ENCODE results near the gene ARSI. TPM values are rescaled to one million over a fixed set of nuclear protein-coding genes. Genes with fewer than 3 reads are reported as not detected.

The ARSI gene
- total RNA-seq, 1 experiment from 2014 or later = 5.9 TPM

DNA sequence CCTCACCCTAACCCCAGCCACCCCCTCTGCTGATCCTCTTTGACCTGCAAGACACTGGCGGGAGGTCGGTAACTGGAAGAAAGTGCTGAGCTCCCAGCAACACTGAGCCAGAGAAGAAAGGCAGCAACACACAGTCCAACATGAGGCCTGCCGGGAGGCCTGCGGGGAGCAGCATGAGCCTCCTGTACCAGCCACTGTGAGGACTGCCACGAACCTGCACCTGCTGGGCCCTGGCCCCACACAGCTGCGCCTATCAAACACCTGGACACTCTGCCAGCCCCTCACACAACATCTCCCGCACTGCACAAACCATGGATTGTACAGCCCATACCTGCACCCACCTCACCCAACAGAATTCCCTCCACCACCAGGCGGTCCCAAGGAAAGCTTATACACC, 31.4 kb downstream of the ARSI start (continued):
- TF ChIP-seq, protein P1, sequence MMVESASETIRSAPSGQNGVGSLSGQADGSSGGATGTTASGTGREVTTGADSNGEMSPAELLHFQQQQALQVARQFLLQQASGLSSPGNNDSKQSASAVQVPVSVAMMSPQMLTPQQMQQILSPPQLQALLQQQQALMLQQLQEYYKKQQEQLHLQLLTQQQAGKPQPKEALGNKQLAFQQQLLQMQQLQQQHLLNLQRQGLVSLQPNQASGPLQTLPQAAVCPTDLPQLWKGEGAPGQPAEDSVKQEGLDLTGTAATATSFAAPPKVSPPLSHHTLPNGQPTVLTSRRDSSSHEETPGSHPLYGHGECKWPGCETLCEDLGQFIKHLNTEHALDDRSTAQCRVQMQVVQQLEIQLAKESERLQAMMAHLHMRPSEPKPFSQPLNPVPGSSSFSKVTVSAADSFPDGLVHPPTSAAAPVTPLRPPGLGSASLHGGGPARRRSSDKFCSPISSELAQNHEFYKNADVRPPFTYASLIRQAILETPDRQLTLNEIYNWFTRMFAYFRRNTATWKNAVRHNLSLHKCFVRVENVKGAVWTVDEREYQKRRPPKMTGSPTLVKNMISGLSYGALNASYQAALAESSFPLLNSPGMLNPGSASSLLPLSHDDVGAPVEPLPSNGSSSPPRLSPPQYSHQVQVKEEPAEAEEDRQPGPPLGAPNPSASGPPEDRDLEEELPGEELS (CRISPR knock-in tag; IDR thresholded peaks at IDR 0.05) = no peak
- no peak for TF ChIP-seq MYBL2 (CRISPR knock-in tag; IDR thresholded peaks at IDR 0.05)
- TF ChIP-seq EMX1 (CRISPR knock-in tag; IDR thresholded peaks at IDR 0.05) = no peak
- TF ChIP-seq, protein P2, sequence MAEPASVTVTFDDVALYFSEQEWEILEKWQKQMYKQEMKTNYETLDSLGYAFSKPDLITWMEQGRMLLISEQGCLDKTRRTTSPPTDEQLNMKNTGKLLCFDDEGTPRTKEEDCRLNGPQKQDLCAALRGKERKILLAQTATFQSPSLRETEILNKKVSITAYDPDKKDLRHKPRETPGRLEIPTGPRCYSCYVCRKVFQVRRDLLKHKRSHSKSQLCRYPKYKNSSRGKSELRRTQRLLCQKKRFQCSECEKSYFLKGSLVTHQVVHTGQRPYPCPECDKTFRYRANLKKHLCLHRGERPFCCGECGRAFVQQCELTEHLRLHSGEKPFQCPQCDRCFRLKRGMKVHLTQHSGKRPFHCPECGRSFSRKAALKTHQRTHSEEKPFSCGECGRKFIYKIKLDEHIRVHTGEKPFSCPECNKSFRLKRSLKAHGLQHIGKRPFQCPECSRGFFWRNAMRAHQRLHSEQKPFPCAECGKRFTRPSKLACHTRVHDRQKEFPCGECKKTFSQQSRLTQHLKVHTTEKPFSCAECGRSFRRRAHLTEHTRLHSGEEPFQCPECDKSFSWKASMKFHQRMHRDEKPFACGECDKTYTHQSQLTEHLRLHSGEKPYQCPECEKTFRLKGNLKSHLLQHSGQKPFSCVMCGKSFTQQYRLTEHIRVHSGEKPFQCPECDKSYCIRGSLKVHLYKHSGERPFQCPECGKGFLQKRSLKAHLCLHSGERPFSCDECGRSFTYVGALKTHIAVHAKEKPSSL (CRISPR knock-in tag; conservative IDR thresholded peaks at IDR 0.05) = no peak
- no peak for TF ChIP-seq ATF1 (CRISPR knock-in tag; IDR thresholded peaks at IDR 0.05)
- TF ChIP-seq FOXP1 (CRISPR knock-in tag; IDR thresholded peaks at IDR 0.05; ENCODE audit: borderline replicate concordance) = no peak

DNA sequence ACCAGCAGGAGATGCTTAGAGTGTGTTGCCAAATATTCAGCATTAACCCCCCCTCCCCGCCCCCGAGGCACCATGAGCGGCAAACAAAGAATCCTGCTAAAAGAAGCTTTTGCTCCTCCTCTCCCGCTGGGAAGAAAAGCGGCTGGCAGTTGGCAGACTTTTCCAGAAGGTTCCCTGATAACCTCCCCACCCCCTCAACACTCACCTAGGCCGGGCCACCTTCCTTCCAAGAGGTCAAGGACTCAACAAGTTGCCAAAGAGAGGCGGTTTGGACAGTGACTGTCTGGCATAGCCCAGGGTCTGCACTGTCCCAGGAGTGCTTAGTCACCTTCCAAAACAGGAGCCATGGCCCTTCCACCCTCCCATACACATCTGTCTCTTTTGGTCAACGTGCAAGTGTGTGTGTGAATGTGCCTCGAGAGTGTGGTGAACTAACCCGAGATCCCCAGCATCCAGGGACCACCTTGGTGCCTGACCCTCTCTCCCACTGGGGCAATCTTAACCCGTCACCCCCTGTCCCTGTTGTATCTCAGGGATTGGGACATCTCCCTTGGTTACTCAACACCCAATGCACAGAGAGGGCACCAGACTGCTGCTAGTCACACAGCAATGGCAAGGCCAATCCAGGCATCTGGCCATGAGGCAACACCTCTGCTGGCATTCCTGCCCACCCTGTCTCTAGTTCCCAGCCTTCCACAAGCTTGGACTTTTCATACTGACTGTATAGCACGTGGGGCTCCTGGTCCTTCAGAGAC, 32.0 kb downstream of the ARSI start:
- Mint-ChIP-seq H3K9me3 (no peaks in the 10 kb centered on the region), H3K36me3 (no peaks in the 10 kb centered on the region), H3K4me1 (peaks cover 10% of the 10 kb centered on the region), H3K4me3 (no peak overlapping the region), H3K27ac (no peak overlapping the region), H3K27me3 (ENCODE audit: low read depth) (no peaks in the 10 kb centered on the region)
- ATAC-seq (no peak), DNase-seq (ENCODE audit: low spot score) (no peak)
- ChIA-PET CTCF (interaction anchor here (0.6 to 3.9 kb wide), 6 partner anchors 14 to 176 kb away, joined by 3 to 71 read pairs (median 4); partner anchors contain the start of gene ARSI), POLR2A (interaction anchor here (0.6 kb wide), 1 partner anchor 15 kb away, joined by 4 read pairs; no protein-coding TSS in a partner anchor)
- TF ChIP-seq ELF4 (CRISPR knock-in tag; IDR thresholded peaks at IDR 0.05; ENCODE audit: low read depth) = no peak
- TF ChIP-seq, protein P3, sequence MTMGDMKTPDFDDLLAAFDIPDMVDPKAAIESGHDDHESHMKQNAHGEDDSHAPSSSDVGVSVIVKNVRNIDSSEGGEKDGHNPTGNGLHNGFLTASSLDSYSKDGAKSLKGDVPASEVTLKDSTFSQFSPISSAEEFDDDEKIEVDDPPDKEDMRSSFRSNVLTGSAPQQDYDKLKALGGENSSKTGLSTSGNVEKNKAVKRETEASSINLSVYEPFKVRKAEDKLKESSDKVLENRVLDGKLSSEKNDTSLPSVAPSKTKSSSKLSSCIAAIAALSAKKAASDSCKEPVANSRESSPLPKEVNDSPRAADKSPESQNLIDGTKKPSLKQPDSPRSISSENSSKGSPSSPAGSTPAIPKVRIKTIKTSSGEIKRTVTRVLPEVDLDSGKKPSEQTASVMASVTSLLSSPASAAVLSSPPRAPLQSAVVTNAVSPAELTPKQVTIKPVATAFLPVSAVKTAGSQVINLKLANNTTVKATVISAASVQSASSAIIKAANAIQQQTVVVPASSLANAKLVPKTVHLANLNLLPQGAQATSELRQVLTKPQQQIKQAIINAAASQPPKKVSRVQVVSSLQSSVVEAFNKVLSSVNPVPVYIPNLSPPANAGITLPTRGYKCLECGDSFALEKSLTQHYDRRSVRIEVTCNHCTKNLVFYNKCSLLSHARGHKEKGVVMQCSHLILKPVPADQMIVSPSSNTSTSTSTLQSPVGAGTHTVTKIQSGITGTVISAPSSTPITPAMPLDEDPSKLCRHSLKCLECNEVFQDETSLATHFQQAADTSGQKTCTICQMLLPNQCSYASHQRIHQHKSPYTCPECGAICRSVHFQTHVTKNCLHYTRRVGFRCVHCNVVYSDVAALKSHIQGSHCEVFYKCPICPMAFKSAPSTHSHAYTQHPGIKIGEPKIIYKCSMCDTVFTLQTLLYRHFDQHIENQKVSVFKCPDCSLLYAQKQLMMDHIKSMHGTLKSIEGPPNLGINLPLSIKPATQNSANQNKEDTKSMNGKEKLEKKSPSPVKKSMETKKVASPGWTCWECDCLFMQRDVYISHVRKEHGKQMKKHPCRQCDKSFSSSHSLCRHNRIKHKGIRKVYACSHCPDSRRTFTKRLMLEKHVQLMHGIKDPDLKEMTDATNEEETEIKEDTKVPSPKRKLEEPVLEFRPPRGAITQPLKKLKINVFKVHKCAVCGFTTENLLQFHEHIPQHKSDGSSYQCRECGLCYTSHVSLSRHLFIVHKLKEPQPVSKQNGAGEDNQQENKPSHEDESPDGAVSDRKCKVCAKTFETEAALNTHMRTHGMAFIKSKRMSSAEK (CRISPR knock-in tag; IDR thresholded peaks at IDR 0.05; ENCODE audit: borderline replicate concordance) = no peak
- TF ChIP-seq MXD4 (CRISPR knock-in tag; IDR thresholded peaks at IDR 0.05; ENCODE audit: borderline replicate concordance) = no peak
- no peak for TF ChIP-seq GABPB1 (CRISPR knock-in tag; IDR thresholded peaks at IDR 0.05)
- no peak for TF ChIP-seq ZNF416 (CRISPR knock-in tag; IDR thresholded peaks at IDR 0.05)

DNA sequence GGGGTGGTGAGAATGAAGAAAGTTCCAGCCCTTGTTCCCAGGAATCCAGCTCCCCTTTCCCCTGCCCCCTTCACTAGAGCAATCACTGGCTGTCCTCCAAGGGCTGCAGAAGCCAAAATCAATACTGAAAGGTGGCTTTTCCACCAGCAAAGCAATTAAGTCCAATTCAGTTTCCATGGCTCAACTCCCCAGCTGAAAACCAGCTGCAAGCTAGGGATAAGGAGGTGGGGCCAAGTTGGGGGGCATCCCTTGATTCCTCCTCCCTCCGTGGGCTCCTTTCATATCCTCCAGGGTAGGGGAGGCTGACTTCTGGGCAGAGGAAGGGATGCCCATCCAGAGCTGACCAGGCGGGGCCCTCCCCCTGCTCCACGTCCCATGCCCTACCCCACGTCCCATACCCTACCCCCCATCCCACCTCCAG, 35.8 kb downstream of the ARSI start:
- CTCF ChIA-PET = interaction anchor here (0.6 to 1.8 kb wide), 7 partner anchors 9 to 169 kb away, joined by 3 to 10 read pairs (median 3); no protein-coding TSS in a partner anchor
- Mint-ChIP-seq H3K4me3 (no peak overlapping the region), H3K36me3 (no peaks in the 10 kb centered on the region), H3K27me3 (ENCODE audit: low read depth) (no peaks in the 10 kb centered on the region), H3K4me1 (peaks cover 17% of the 10 kb centered on the region), H3K27ac (no peak overlapping the region), H3K9me3 (no peaks in the 10 kb centered on the region)
- ATAC-seq (no peak), DNase-seq (ENCODE audit: low spot score) (no peak)
- TF ChIP-seq MYBL2 (CRISPR knock-in tag; IDR thresholded peaks at IDR 0.05) = no peak
- TF ChIP-seq, protein P4, sequence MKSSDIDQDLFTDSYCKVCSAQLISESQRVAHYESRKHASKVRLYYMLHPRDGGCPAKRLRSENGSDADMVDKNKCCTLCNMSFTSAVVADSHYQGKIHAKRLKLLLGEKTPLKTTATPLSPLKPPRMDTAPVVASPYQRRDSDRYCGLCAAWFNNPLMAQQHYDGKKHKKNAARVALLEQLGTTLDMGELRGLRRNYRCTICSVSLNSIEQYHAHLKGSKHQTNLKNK (CRISPR knock-in tag; IDR thresholded peaks at IDR 0.05) = no peak
- TF ChIP-seq ZNF263 (CRISPR knock-in tag; IDR thresholded peaks at IDR 0.05; ENCODE audit: low read depth) = no peak
- no peak for TF ChIP-seq ATF1 (CRISPR knock-in tag; IDR thresholded peaks at IDR 0.05)
- POLR2A ChIA-PET = no interaction called here
